GM04504 (cell line): ENCODE results near the gene RTN3.
"Not testable (repeated sequence)": the region's sequence is repeated elsewhere in the genome, so short reads cannot be mapped to it uniquely, and the experiment has no call there.

Experiments
- DNase-seq: peaks from one replicate; pipeline ENCODE4 v3.0.0-alpha.2; 2012; ENCODE audit warnings: low read depth

Gene RTN3

GRCh38 chr11:63769042-63769713 is 87.9 kb downstream of the RTN3 start:
- no peak for DNase-seq

GRCh38 chr11:63769714-63770455 is 88.6 kb downstream of the RTN3 start:
- no peak for DNase-seq

GRCh38 chr11:63770763-63771162 is 89.5 kb downstream of the RTN3 start:
- DNase-seq = no peak

- DNase-seq = not testable (repeated sequence)
These were observed 90.5 kb downstream of the RTN3 start for GRCh38 chr11:63771741-63772318.

GRCh38 chr11:63775191-63775590 is 93.9 kb downstream of the RTN3 start:
- DNase-seq = no peak

- DNase-seq = no peak
These were observed 97.7 kb downstream of the RTN3 start for GRCh38 chr11:63779039-63779438.

- no peak for DNase-seq
These were observed 101.4 kb downstream of the RTN3 start for GRCh38 chr11:63782749-63783148.

GRCh38 chr11:63783925-63784592 is 102.8 kb downstream of the RTN3 start:
- no peak for DNase-seq

GRCh38 chr11:63785823-63786222 is 104.5 kb downstream of the RTN3 start:
- DNase-seq = no peak

- DNase-seq = no peak
These were observed 110.3 kb downstream of the RTN3 start for GRCh38 chr11:63791495-63792167.

GRCh38 chr11:63793161-63793560 is 111.9 kb downstream of the RTN3 start:
- DNase-seq = no peak

- no peak for DNase-seq
These were observed 113.8 kb downstream of the RTN3 start for GRCh38 chr11:63795066-63795465.

- no peak for DNase-seq
These were observed 119.6 kb downstream of the RTN3 start for GRCh38 chr11:63800921-63801320.

GRCh38 chr11:63802637-63803414 is 121.5 kb downstream of the RTN3 start:
- no peak for DNase-seq

GRCh38 chr11:63804259-63804658 is 123.0 kb downstream of the RTN3 start:
- no peak for DNase-seq

GRCh38 chr11:63805844-63806415 is 124.6 kb downstream of the RTN3 start:
- DNase-seq = no peak
